Endometrial microvascular endothelial cells (primary cell): ENCODE data around the gene FOXD4L1. TPM values are rescaled to one million over a fixed set of nuclear protein-coding genes. Genes with fewer than 3 reads are reported as not detected.
"Not testable (repeated sequence)": the region's sequence is repeated elsewhere in the genome, so short reads cannot be mapped to it uniquely, and the experiment has no call there.

Source experiments
- in situ Hi-C: cut with HindIII; loops from 2 replicates; pipeline ENCODE4 v1.10.0; 2017; ENCODE audit warnings: low sequenced_read_pairs, low pct_unique_long_range_greater_than_20kb; ENCODE audit errors: inconsistent ontology term
- total RNA-seq: library from RNA; depleted of rRNA; stranded (reverse); fragments of >200 nt; gene quantifications from one replicate; pipeline ENCODE4 v1.2.3, GENCODE V29; 2015; ENCODE audit errors: inconsistent ontology term

Gene FOXD4L1
- total RNA-seq, 1 donor from 2014 or later = not detected

- in situ Hi-C loops = not testable (repeated sequence)
Observed at GRCh38 chr2:113520837-113521236, 22.4 kb downstream of the FOXD4L1 start.

DNA sequence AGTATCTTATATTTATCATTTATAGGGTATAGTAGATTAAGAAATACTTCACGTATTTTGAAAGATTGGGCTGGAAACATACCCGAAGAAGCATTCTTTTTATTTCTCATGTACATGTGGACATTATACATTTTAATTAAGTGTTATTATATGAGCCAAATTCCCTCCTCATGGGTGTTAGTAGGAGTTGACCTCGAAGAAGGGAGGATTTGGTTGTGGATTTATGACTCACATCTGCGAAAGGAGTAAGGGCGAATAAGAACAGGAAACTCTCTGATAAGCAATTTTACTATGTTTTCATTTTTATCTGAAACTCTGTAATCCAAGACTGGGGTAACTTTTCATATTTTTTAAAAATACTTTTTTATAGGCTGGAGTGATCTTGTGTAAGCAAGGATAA, 23.0 kb downstream of the FOXD4L1 start:
- in situ Hi-C loops = not testable (repeated sequence)

DNA sequence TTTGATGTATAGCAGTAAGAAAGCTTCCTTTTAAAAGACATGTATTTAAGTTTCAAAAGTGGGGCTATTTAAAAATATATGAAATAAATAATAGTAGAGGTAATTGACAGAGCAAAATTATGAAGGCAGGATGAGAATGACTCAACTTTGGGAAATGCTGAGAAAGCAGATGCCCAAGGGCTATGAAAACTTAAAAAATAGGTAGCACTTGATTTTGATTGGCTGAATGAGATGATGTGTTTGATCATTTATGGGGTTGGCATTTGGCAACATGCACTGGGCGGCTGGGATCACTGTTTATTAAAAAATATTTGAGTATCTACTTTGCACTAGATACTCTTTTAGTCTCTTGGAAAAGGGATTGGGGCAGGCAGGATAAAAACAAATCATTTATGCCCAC, 26.5 kb downstream of the FOXD4L1 start:
- in situ Hi-C loops = not testable (repeated sequence)

GRCh38 chr2:113527350-113528045, 29.0 kb downstream of the FOXD4L1 start:
- in situ Hi-C loops = not testable (repeated sequence)

DNA sequence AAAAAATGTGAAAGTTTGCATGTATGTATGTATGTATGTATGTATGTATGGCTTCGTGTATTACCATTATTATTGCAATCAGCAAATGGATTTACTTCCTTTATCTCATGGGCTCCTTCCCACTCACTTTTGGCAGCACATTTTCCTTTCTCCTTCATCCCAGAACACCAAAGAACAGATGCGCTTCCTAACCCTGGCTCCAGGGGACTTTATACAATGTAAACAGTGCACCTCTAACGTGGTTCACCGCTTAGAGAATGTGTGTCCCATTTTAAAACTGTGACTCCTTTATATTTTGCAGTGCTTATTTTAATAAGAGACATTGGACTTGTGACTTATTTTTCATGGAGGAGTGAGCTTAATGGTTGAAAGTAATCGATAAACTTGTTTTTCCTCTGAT, 29.7 kb downstream of the FOXD4L1 start:
- in situ Hi-C loops = not testable (repeated sequence)

GRCh38 chr2:113528904-113529303, 30.4 kb downstream of the FOXD4L1 start:
- in situ Hi-C loops = not testable (repeated sequence)

DNA sequence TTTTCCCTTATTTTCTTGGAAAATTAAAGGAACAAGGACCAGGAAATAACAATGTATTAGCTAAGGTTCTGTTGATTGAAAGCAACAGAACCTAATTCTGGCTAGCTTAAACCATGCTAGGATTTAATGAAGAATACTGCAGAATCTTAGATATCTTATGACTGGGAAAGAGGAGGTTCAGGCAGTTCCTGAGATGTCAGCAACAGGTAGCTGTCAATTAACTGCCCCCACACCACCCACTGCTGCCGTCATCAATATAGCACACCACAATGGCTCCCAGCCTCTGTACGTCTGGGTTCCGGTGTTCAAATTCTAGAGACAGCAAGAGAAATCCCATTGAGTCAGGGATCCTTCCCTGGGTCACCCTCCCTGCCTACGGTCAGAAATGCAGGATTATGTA, 34.5 kb downstream of the FOXD4L1 start:
- in situ Hi-C loops = not testable (repeated sequence)

GRCh38 chr2:113536573-113536972, 38.1 kb downstream of the FOXD4L1 start:
- in situ Hi-C loops = not testable (repeated sequence)

GRCh38 chr2:113540834-113541203, 42.4 kb downstream of the FOXD4L1 start:
- in situ Hi-C loops = not testable (repeated sequence)

DNA sequence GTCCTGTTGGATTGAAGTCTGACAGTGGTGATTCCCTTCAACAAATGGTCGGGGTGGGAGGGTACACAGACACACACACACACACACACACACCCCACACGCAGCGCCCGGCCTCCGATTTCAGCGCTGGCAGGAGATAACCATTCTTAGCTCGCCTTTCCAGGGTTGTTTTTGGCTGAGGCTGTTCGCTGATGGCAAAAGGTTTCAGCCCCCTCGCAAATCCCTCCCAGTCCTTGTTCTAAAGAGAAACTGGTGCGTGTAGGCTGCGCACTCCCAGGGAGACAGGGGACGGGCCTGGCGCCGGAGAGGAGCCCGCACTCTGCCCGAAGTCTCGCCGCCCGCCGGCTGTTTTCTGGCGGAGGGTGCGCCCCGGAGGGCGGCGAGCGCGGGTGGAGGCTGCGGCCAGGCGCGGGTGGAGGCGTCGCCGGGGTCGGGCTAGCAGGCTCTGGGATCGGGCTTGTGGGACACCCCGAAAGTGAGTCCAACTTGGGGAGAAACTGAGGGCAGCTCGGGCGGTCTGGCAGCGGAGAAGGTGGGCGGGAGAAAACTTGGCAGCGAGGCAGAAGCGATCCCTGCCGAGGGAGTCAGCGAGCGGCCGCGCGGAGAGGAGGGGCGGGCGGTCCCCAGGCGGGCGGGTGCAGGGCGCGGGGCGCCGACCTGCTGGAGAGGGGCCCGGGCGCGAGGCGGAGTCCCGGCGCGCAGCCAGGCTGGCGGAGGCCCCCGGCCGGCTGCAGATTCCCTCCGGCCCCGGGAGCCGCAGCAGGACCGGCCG, 42.9 kb downstream of the FOXD4L1 start:
- in situ Hi-C loops = not testable (repeated sequence)

GRCh38 chr2:113541976-113542485, 43.6 kb downstream of the FOXD4L1 start:
- in situ Hi-C loops = not testable (repeated sequence)

DNA sequence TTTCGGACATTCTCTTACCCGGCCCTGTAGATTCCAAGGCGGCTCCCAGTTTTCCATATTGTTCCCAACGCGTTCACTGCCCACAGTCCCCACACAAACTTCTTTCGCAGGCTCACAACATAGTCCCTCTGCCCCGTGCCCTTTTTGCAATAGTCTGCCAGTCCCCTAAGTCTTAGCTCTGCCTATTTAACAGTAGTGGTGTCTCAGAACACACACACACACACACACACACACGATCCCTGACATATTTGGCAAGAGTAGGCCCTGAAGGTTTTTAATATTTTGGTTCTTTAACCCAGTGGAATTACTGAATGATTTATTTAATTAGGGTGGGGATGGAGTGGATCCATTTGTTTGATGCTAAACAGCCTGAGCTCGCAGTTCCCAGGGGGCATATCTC, 44.1 kb downstream of the FOXD4L1 start:
- in situ Hi-C loops = not testable (repeated sequence)

Other genes starting within 250 kb of the FOXD4L1 start
- 0.28 TPM for gene PAX8, start 219.7 kb upstream of the FOXD4L1 start, total RNA-seq
- gene ZNG1B, start 61.0 kb upstream of the FOXD4L1 start, total RNA-seq = 23.0 TPM
- 0.28 TPM for gene RABL2A, start 128.6 kb downstream of the FOXD4L1 start, total RNA-seq